GM12874 (cell line): Measurements from ENCODE around the gene RMC1.
A peak's percentile ranks its signal among the peaks of the same experiment; 100 is the strongest.

ENCODE experiments used
- TF ChIP-seq, protein P1 (sequence below): IDR thresholded peaks from 2 replicates; pipeline ENCODE4 v1.5.1; 2011; ENCODE audit warnings: low read depth, mild to moderate bottlenecking, control low read depth, low read length, moderate library complexity; ENCODE audit not compliant: insufficient read depth

The RMC1 gene

DNA sequence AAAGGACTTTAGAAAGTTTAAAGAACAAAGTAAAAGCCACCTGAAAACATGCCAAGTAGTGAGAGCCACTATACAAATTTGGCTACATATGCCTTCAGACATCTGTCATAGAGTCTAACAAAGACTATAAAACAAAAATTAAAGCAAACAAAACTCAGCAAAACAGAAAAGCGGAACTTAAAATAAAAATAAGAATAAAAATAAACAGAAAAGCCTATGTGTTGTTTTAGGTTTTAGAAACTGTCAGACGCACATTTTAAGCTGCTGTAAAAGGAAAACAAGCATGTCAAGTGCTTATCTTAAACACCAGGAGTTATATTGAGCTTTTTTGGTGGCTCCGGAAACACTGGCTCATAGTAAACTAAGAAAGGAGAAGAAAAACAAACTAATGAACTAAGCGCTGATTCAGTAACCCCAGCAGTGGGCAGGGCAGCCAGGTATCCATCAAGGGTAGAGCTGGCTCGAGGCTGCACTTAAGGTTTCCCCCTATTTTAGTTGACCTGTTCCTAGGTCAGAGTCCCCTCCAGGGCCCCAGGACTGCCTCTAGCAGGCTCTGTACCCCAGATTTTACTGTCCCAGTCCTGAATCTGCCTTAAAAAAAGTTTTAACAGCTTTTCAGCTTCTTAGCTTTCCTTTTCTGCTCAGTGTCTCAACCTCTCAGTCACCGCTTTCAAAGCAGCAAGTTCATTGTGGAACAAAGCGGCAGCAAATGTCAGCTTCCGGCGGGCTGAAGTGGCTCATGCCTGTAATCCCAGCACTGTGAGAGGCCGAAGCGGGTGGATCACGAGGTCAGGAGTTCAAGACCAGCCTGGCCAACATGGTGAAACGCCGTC is 15.4 kb upstream of the RMC1 start:
- TF ChIP-seq, protein P1, sequence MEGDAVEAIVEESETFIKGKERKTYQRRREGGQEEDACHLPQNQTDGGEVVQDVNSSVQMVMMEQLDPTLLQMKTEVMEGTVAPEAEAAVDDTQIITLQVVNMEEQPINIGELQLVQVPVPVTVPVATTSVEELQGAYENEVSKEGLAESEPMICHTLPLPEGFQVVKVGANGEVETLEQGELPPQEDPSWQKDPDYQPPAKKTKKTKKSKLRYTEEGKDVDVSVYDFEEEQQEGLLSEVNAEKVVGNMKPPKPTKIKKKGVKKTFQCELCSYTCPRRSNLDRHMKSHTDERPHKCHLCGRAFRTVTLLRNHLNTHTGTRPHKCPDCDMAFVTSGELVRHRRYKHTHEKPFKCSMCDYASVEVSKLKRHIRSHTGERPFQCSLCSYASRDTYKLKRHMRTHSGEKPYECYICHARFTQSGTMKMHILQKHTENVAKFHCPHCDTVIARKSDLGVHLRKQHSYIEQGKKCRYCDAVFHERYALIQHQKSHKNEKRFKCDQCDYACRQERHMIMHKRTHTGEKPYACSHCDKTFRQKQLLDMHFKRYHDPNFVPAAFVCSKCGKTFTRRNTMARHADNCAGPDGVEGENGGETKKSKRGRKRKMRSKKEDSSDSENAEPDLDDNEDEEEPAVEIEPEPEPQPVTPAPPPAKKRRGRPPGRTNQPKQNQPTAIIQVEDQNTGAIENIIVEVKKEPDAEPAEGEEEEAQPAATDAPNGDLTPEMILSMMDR: no peak

DNA sequence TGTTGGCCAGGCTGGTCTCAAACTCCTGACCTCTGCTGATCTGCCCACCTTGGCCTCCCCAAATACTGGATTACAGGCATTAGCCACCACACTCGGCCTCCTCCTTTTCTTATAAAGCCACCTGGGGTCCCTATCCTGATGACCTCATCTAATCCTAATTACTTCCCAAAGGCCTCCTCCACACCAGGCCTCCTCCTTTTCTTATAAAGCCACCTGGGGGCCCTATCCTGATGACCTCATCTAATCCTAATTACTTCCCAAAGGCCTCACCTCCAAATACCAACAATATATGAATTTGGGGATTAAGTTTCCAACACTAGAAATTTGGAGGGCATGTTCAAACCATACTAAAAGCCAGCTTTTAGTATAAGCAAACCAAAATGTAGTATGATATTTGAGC is 9.7 kb upstream of the RMC1 start:
- TF ChIP-seq, protein P1: no peak

DNA sequence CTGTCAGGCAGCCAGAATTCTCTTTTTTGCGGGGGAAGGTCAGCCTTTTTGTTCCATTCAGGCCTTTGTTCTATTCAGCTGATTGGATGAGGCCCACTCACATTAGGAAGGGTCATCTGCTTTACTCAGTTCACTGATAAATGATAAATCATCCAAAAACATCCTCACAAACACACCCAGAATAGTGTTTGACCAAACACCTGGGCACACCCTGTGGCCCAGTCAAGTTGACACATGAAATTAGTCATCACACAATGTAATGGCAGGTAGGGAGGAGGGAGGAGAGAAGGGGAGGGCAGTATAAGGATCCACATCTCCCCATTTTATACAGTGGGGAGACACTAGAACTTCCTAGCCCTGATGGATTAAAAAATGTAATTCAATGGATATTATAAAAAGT is 8.3 kb upstream of the RMC1 start:
- TF ChIP-seq, protein P1: no peak

DNA sequence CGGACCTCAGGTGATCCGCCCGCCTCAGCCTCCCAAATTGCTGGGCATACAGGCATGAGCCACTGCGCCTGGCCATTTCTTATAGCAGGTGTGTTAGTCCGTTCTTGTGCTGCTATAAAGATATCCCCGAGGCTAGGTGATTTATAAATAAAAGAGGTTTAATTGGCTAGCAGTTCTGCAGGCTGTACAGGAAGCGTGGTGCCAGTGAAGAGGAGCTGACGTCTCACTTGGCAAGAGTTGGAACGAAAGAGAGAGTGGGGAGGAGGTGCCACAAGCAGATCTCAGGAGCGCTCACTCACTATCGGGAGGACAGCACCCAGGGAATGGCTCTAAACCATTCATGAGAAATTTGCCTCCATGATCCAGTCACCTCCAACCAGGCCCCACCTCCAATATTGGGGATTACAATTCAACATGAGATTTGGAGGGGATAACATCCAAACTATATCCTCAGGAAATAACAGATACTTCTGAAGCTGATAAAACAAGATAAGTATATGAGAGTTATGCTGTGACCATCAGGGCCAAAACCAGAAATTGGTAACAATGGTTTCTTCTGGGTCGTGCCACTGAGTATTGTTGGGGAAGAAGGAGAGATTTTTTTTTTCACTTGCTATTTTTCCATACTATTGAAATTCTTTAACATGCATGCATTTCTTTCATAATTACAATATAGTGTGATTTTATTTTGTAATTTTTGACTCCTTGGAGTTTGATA is 7.4 kb upstream of the RMC1 start:
- TF ChIP-seq, protein P1: no peak

DNA sequence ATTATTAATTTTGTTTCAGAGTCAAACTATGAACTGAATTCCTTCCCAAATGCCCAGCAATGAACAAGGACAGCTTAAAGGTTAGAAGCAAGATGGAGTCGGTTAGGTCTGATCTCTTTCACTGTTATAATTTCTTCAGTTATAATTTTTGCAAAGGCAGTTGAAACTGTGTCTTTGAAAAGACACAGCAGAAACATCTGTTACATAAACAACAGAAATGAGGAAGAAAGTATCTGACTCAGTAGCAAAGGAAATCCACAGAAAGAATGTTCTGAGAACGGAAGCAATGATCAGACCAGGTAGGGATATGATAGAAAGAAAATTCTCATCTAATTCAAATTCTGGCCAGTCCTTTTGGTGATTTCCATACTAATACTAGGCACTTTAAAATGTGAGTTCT is 5.2 kb upstream of the RMC1 start:
- TF ChIP-seq, protein P1: no peak

DNA sequence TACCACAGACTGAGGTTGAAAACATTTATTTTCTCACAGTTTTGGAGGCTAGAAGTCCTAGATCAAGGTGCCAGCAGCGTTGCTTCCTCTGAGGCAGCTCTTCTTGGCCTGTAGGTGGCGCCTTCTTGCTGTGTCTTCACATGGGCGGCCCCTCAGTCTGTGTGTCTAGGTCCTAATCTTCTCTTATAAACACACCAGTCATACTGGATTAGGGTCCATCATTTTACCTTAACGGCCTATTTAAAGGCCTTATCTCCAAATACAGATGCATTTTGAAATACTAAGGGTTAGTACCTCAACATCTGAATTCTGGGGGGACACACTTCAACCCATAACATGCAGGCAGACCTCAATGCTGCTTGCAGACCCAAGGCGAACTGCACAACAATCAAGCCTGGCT is 4.4 kb upstream of the RMC1 start:
- TF ChIP-seq, protein P1: peak; percentile 90

DNA sequence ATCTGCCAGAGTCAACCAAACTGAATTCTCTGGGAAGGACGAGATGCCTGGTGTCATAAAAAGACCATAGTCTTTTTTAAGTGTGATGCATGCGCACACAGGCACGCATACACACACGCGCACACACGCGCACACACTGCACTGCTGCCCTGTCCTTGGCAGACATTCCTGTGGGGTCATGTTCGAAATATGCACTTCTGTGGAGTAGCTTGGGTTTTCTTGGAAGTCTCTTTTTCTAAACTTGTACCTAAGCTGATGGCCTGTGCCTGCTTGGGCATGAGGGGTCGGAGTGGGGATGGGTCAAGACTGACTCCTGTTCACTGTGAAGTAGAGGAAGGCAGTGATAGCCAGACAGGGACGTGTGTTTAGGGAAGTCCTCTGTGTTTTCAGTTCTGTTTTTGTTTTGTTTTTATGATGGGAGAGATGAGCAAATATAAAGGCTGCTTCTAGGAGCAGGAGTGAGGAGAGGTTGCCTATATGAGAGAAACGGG is 4.0 kb upstream of the RMC1 start:
- TF ChIP-seq, protein P1: no peak
